SU-DHL-6 (cell line): Measurements from ENCODE around the gene MAST1.
A peak's percentile ranks its signal among the peaks of the same experiment; 100 is the strongest.
"Not testable (repeated sequence)": the region's sequence is repeated elsewhere in the genome, so short reads cannot be mapped to it uniquely, and the experiment has no call there.

Experiments used
- H2AFZ ChIP-seq: fragments of 200-600 bp; sonication (generic); 2 replicates; pipeline ENCODE4 v1.6.1; 2014; ENCODE audit warnings: low read depth, mild to moderate bottlenecking, moderate library complexity, mixed read lengths, antibody characterized with exemption, low read length; ENCODE audit not compliant: severe bottlenecking
- H3F3A ChIP-seq: fragments of 200-600 bp; shearing (Covaris generic); 2 replicates; pipeline ENCODE4 v1.6.0; 2016; ENCODE audit warnings: antibody characterized with exemption, mild to moderate bottlenecking; ENCODE audit not compliant: insufficient read depth
- H3K27ac ChIP-seq: fragments of 200-600 bp; sonication (generic); 2 replicates; pipeline ENCODE4 v1.5.1; 2016; ENCODE audit warnings: low read depth, mild to moderate bottlenecking, low read length, moderate library complexity, mixed read lengths
- H3K27me3 ChIP-seq: fragments of 200-600 bp; sonication (generic), shearing (Covaris generic); 2 replicates; pipeline ENCODE4 v1.6.0; 2014; ENCODE audit warnings: mild to moderate bottlenecking, low read length
- H3K36me3 ChIP-seq: fragments of 200-600 bp; sonication (generic); 2 replicates; pipeline ENCODE4 v1.6.1; 2014; ENCODE audit warnings: mild to moderate bottlenecking, low read length, mixed read lengths
- H3K4me2 ChIP-seq: fragments of 300-600, 200-600 bp; shearing (Covaris generic), sonication (generic); 2 replicates; pipeline ENCODE4 v1.6.0; 2014; ENCODE audit warnings: low read length, low read depth, mild to moderate bottlenecking; ENCODE audit not compliant: poor library complexity, severe bottlenecking
- H3K4me3 ChIP-seq: fragments of 200-600 bp; sonication (generic); 2 replicates; pipeline ENCODE4 v1.5.1; 2014; ENCODE audit warnings: antibody characterized with exemption, low read length, mild to moderate bottlenecking, mixed read lengths; ENCODE audit not compliant: insufficient read depth, poor library complexity, severe bottlenecking
- H3K79me2 ChIP-seq: fragments of 200-600 bp; sonication (generic); 2 replicates; pipeline ENCODE4 v1.6.1; 2014; ENCODE audit warnings: mild to moderate bottlenecking, low read length, moderate library complexity; ENCODE audit not compliant: insufficient read depth
- H3K9ac ChIP-seq: fragments of 200-600 bp; sonication (generic); 2 replicates; pipeline ENCODE4 v1.7.0; 2014; ENCODE audit warnings: mild to moderate bottlenecking, low read length
- H3K9me2 ChIP-seq: fragments of 200-600 bp; sonication (generic); replicated peaks from 2 replicates; pipeline ENCODE4 v1.6.1; 2014; ENCODE audit warnings: low read length; ENCODE audit not compliant: insufficient read depth
- H3K9me3 ChIP-seq: fragments of 200-600 bp; sonication (generic); 2 replicates; pipeline ENCODE4 v1.6.1; 2014; ENCODE audit warnings: low read length, mixed read lengths; ENCODE audit not compliant: insufficient read depth
- H4K20me1 ChIP-seq: fragments of 200-600 bp; sonication (generic); 2 replicates; pipeline ENCODE4 v1.6.1; 2014; ENCODE audit warnings: low read depth, mild to moderate bottlenecking, antibody characterized with exemption, low read length, moderate library complexity, mixed read lengths
- EZH2phosphoT487 ChIP-seq: fragments of 200-600 bp; sonication (generic), shearing (Covaris generic); conservative IDR thresholded peaks from 2 replicates; pipeline ENCODE4 v1.6.1; 2018; ENCODE audit warnings: mild to moderate bottlenecking, antibody characterized with exemption, low read length, moderate library complexity, mixed read lengths
- TF ChIP-seq, protein P1 (sequence below): fragments of 200-600 bp; sonication (generic); IDR thresholded peaks from one replicate; pipeline ENCODE4 v1.5.1; 2017; ENCODE audit warnings: antibody characterized with exemption, mild to moderate bottlenecking, low read length, moderate library complexity; ENCODE audit not compliant: insufficient read depth, poor library complexity, severe bottlenecking

The MAST1 gene

GRCh38 chr19:12797141-12797587, 41.2 kb upstream of the MAST1 start:
- Histone ChIP-seq H3K27ac (no peak overlapping the region), H3K9ac (no peak overlapping the region), H3K79me2 (peaks cover 13% of the 10 kb centered on the region), H3K36me3 (no peaks in the 10 kb centered on the region), H3K9me2 (no peaks in the 10 kb centered on the region), H4K20me1 (no peaks in the 10 kb centered on the region), H3F3A (peaks cover 17% of the 10 kb centered on the region), H3K27me3 (no peaks in the 10 kb centered on the region), H2AFZ (no peak overlapping the region), H3K9me3 (no peaks in the 10 kb centered on the region), H3K4me2 (no peak overlapping the region), H3K4me3 (no peak overlapping the region)
- no peak for TF ChIP-seq EZH2phosphoT487
- TF ChIP-seq, protein P1, sequence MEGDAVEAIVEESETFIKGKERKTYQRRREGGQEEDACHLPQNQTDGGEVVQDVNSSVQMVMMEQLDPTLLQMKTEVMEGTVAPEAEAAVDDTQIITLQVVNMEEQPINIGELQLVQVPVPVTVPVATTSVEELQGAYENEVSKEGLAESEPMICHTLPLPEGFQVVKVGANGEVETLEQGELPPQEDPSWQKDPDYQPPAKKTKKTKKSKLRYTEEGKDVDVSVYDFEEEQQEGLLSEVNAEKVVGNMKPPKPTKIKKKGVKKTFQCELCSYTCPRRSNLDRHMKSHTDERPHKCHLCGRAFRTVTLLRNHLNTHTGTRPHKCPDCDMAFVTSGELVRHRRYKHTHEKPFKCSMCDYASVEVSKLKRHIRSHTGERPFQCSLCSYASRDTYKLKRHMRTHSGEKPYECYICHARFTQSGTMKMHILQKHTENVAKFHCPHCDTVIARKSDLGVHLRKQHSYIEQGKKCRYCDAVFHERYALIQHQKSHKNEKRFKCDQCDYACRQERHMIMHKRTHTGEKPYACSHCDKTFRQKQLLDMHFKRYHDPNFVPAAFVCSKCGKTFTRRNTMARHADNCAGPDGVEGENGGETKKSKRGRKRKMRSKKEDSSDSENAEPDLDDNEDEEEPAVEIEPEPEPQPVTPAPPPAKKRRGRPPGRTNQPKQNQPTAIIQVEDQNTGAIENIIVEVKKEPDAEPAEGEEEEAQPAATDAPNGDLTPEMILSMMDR = no peak

DNA sequence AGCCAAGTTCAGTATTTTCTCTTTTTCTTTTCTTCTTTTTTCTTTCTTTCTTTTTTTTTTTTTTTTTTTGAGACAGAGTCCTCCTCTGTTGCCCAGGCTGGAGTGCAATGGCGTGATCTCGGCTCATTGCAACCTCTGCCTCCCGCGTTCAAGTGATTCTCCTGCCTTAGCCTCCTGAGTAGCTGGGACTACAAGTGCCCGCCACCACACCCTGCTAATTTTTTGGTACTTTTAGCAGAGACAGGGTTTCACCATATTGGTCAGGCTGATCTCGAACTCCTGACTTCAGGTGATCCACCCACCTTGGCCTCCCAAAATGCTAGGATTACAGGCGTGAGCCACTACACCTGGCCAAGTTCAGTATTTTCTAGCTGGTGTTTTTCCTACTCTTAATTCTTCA, 40.7 kb upstream of the MAST1 start:
- not testable (repeated sequence) for H3K9me2 ChIP-seq, H3K4me2 ChIP-seq, H3K9ac ChIP-seq, H3K27me3 ChIP-seq, H3K27ac ChIP-seq, H2AFZ ChIP-seq, H3K36me3 ChIP-seq, H4K20me1 ChIP-seq, H3K9me3 ChIP-seq, H3K4me3 ChIP-seq
- peaks cover 16% of the 10 kb centered on the region for H3F3A ChIP-seq
- peaks cover 13% of the 10 kb centered on the region for H3K79me2 ChIP-seq

- TF ChIP-seq, protein P1 = no peak
- no peak for TF ChIP-seq EZH2phosphoT487
- H3K36me3 ChIP-seq = no peaks in the 10 kb centered on the region
- H3K79me2 ChIP-seq = peaks cover 13% of the 10 kb centered on the region
- no peaks in the 10 kb centered on the region for H4K20me1 ChIP-seq
- no peak overlapping the region for H2AFZ ChIP-seq
- H3K4me3 ChIP-seq = no peak overlapping the region
- H3K27ac ChIP-seq = no peak overlapping the region
- H3K9ac ChIP-seq = peak overlapping the region; percentile 98; the same call in 1 of the 2 replicates
- no peaks in the 10 kb centered on the region for H3K27me3 ChIP-seq
- H3K9me2 ChIP-seq = no peaks in the 10 kb centered on the region
- H3K4me2 ChIP-seq = peak overlapping the region; percentile 66
- no peaks in the 10 kb centered on the region for H3K9me3 ChIP-seq
- H3F3A ChIP-seq = no peaks in the 10 kb centered on the region
Measured at GRCh38 chr19:12799742-12800465, 38.4 kb upstream of the MAST1 start.

- H3K79me2 ChIP-seq = peaks cover 13% of the 10 kb centered on the region
- H3K4me2 ChIP-seq = peak overlapping the region; percentile 66
- no peaks in the 10 kb centered on the region for H3F3A ChIP-seq
- TF ChIP-seq EZH2phosphoT487 = no peak
- TF ChIP-seq, protein P1 = no peak
- no peaks in the 10 kb centered on the region for H4K20me1 ChIP-seq
- H3K4me3 ChIP-seq = peak overlapping the region; percentile 96
- H3K27ac ChIP-seq = no peak overlapping the region
- no peak overlapping the region for H2AFZ ChIP-seq
- H3K36me3 ChIP-seq = no peaks in the 10 kb centered on the region
- H3K27me3 ChIP-seq = no peaks in the 10 kb centered on the region
- peak overlapping the region; percentile 98 for H3K9ac ChIP-seq
- H3K9me3 ChIP-seq = no peaks in the 10 kb centered on the region
- H3K9me2 ChIP-seq = no peaks in the 10 kb centered on the region
Measured at GRCh38 chr19:12800466-12800770, 37.9 kb upstream of the MAST1 start.
